HG03469 (cell line): ENCODE measurements around the gene LRRFIP1.
A peak's percentile ranks its signal among the peaks of the same experiment; 100 is the strongest.
"Not testable (repeated sequence)": the region's sequence is repeated elsewhere in the genome, so short reads cannot be mapped to it uniquely, and the experiment has no call there.

ENCODE experiments used
- ATAC-seq: cut with Tn5 transposase; IDR thresholded peaks from one replicate; pipeline ENCODE4 v1.9.1; 2021; ENCODE audit warnings: mild to moderate bottlenecking, moderate library complexity, moderate number of reproducible peaks; ENCODE audit not compliant: unreplicated experiment

The LRRFIP1 gene

GRCh38 chr2:237597196-237598145, 29.9 kb upstream of the LRRFIP1 start:
- ATAC-seq = no peak

GRCh38 chr2:237598468-237599208, 28.7 kb upstream of the LRRFIP1 start:
- no peak for ATAC-seq

- no peak for ATAC-seq
Observed at GRCh38 chr2:237599465-237600110, 27.8 kb upstream of the LRRFIP1 start.

GRCh38 chr2:237600205-237600846, 27.1 kb upstream of the LRRFIP1 start:
- ATAC-seq = no peak

GRCh38 chr2:237601453-237602116, 25.8 kb upstream of the LRRFIP1 start:
- ATAC-seq = no peak

GRCh38 chr2:237602409-237602808, 25.0 kb upstream of the LRRFIP1 start:
- no peak for ATAC-seq

GRCh38 chr2:237603049-237603717, 24.2 kb upstream of the LRRFIP1 start:
- no peak for ATAC-seq

- peak; percentile 70 for ATAC-seq
Observed at GRCh38 chr2:237603718-237604362, 23.5 kb upstream of the LRRFIP1 start.

GRCh38 chr2:237604391-237604790, 23.0 kb upstream of the LRRFIP1 start:
- ATAC-seq = no peak

GRCh38 chr2:237604960-237605359, 22.4 kb upstream of the LRRFIP1 start:
- no peak for ATAC-seq

- ATAC-seq = not testable (repeated sequence)
Observed at GRCh38 chr2:237606522-237606921, 20.9 kb upstream of the LRRFIP1 start.

GRCh38 chr2:237612527-237613357, 14.6 kb upstream of the LRRFIP1 start:
- no peak for ATAC-seq

GRCh38 chr2:237613679-237614078, 13.7 kb upstream of the LRRFIP1 start:
- ATAC-seq = no peak

GRCh38 chr2:237614151-237614720, 13.2 kb upstream of the LRRFIP1 start:
- no peak for ATAC-seq

- ATAC-seq = no peak
Observed at GRCh38 chr2:237615631-237616249, 11.6 kb upstream of the LRRFIP1 start.

- ATAC-seq = no peak
Observed at GRCh38 chr2:237616373-237616733, 11.0 kb upstream of the LRRFIP1 start.

- ATAC-seq = no peak
Observed at GRCh38 chr2:237616734-237617586, 10.4 kb upstream of the LRRFIP1 start.
